Measurements from ENCODE around the gene MORC2. TPM values are rescaled to one million over a fixed set of nuclear protein-coding genes. Genes with fewer than 3 reads are reported as not detected.
A peak's percentile ranks its signal among the peaks of the same experiment; 100 is the strongest.

MORC2 gene
- total and polyA plus RNA-seq, 5 experiments from 2014 or later: 6.1 to 51.2 (median 22.3) TPM

DNA sequence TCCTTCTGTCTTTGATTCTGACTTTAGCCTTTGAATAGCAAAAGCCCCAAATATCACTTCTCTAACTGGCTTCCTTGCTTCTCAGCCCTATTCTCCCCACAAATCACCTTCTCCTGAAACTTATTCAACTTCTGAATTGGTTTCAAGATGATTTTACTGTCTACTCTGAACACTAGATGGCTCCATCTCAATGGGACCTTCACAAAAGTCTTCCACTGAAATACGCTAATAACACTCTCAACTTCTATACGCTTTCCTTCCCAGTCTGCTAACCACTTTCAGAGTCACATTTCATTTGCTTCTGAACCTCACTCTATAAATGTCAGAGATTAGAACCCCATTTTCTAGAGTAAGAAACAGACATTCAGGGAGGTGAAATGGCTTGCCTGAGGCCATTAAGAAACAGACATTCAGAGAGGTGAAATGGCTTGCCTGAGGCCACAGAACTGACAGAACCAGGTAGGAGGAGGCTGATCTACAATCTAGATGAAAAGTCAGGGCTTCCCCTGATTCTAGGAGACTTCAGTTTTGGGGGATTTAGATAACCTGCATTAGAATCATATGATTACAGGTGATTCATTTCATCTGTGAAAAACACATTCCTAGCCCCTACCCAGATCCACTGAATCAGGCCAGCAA lies 20.6 kb downstream of the MORC2 start:
- DNase-seq (peak in 3 of 10 donors; percentile 49 to 64 (median 61)), ATAC-seq (peak; percentile 41 to 47)
- POLR2A ChIA-PET: interaction anchor here (0.6 to 4.0 kb wide), 4 partner anchors 7 to 344 kb away, joined by 3 to 36 read pairs (median 20); partner anchors contain the start of genes MORC2, PIK3IP1 and TUG1
- Mint-ChIP-seq H3K9me3 (no peaks in the 10 kb centered on the region), H3K27ac (no peak overlapping the region), H3K36me3 (peaks cover 14 to 53% (median 46%) of the 10 kb centered on the region in 3 donors), H3K4me3 (no peak overlapping the region), H3K4me1 (peaks cover 48 to 66% (median 60%) of the 10 kb centered on the region in 4 donors), H3K27me3 (no peaks in the 10 kb centered on the region)

DNA sequence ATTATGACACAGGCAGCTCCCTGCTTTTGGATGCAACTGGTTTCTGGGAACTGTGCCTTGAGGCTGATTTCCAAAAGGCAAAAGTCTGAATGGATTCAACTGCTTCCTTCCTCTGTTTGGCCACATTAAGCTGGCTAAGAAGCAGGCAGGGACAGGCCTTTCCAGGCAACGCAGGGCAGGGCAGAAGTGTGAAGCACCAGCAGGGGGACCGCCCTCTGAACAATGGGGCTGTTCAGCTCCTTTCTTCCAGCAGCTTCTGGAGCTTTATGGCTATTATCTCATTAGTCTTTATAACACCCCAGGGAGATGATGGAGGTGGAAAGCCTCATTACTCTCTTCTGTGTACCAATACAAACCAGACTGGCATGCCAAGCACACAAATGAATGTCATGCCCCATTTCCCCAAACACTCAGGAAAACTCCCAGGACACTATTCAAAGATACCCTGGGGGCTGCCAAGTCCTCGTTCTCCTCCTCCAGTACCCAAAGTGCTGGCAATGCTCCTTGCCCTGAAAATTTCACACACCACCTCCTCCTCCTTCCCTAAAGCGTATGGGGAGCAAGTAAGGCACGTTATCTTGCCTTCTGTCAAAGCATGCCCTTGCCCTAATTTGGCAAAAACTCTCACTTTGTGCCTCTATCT lies 21.3 kb downstream of the MORC2 start:
- POLR2A ChIA-PET: interaction anchor here (0.6 to 4.5 kb wide), 3 partner anchors 22 to 137 kb away, joined by 4 to 35 read pairs (median 27); partner anchors contain the start of genes MORC2, SMTN and TUG1

DNA sequence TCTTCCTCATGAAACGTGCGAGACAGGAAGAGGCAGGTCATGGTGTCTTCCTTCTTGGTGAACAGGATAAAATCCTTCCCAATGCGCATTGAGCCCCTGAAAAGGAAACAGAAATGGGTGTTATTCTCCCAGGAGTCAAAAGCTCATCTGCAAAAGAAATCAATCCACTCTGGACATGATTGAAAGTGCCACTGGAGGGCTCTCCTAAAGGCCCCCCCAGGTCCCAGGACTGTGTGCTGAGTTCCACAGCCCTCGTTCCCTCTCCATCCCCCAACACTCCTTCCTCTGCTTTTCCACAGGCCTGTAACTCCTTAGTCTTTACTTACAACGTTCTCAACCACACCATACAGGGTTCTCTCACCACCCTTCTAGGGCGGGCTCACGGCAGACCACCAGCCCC lies 22.2 kb downstream of the MORC2 start:
- peaks cover 41 to 64% (median 59%) of the 10 kb centered on the region in 4 donors for H3K4me1 Mint-ChIP-seq
- no peaks in the 10 kb centered on the region for H3K27me3 Mint-ChIP-seq
- DNase-seq (no peak), ATAC-seq (no peak)
- H3K9me3 Mint-ChIP-seq: no peaks in the 10 kb centered on the region
- H3K36me3 Mint-ChIP-seq: peaks cover 14 to 58% (median 42%) of the 10 kb centered on the region in 3 donors
- peak overlapping the region in 9 of 10 donors; percentile 11 to 89 (median 37) for H3K27ac Mint-ChIP-seq
- peak overlapping the region in 4 of 10 donors; percentile 5 to 29 (median 10) for H3K4me3 Mint-ChIP-seq
- POLR2A ChIA-PET: interaction anchor here (1.1 to 4.5 kb wide), 6 partner anchors 20 to 346 kb away, joined by 3 to 35 read pairs (median 3); partner anchors contain the start of genes MORC2, PIK3IP1, SMTN and TUG1

More for the DNA sequence above, 21.3 kb downstream of the MORC2 start:
- no peak for ATAC-seq
- Mint-ChIP-seq H3K27me3 (no peaks in the 10 kb centered on the region), H3K27ac (peak overlapping the region in 1 of 10 donors; percentile 36), H3K9me3 (no peaks in the 10 kb centered on the region), H3K4me1 (peaks cover 41 to 64% (median 59%) of the 10 kb centered on the region in 4 donors), H3K4me3 (no peak overlapping the region), H3K36me3 (peaks cover 14 to 53% (median 45%) of the 10 kb centered on the region in 3 donors)
- no peak for DNase-seq

DNA sequence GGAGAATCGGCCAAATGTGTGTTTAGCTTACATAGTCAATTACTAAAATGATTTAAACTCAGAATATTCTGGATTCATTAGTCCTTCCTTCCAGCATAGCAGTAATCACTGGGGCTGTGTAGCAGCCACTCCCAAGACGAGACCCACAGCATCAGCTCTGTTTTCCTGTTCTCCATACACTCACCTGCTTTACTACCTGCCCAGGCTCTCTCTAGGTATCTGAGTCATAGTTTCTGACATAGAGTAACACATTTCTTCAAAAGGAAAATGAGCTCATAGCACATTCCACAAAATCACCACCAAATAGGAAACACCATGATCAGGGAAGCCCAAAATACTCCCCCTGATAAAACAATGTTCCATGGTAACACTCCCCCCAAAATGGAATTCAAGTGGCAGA lies 22.9 kb downstream of the MORC2 start:
- H3K4me1 Mint-ChIP-seq: peaks cover 43 to 64% (median 60%) of the 10 kb centered on the region in 4 donors
- H3K36me3 Mint-ChIP-seq: peaks cover 14 to 58% (median 36%) of the 10 kb centered on the region in 3 donors
- POLR2A ChIA-PET: interaction anchor here (0.6 to 4.5 kb wide), 7 partner anchors 9 to 347 kb away, joined by 3 to 35 read pairs (median 3); partner anchors contain the start of genes MORC2, PIK3IP1, SMTN and TUG1
- H3K27ac Mint-ChIP-seq: peak overlapping the region in 9 of 10 donors; percentile 8 to 89 (median 57)
- no peak for ATAC-seq
- H3K9me3 Mint-ChIP-seq: no peaks in the 10 kb centered on the region
- DNase-seq: no peak
- H3K4me3 Mint-ChIP-seq: peak overlapping the region in 2 of 10 donors; percentile 5 to 48
- no peaks in the 10 kb centered on the region for H3K27me3 Mint-ChIP-seq

DNA sequence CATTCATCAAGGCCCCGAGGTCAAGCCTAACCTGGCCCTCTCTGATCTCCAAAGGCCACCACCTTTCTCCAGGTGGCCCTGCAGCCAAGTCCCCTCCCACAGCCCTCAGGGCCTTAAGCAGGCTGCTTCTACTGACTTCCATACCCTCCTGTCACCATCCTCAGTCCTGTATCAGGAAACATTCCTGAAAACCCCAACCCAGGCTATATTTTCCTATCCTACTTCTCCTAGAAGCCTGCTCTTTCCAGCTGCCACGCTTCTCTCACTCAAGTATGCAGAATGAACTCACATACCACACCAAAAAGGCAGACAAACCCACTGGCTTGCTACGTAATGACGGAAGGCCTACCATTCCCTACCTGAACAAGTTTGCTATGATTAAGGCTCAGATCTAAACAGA lies 23.6 kb downstream of the MORC2 start:
- Mint-ChIP-seq H3K27ac (peak overlapping the region in 5 of 10 donors; percentile 23 to 84 (median 75)), H3K4me1 (peaks cover 44 to 66% (median 64%) of the 10 kb centered on the region in 4 donors), H3K36me3 (peaks cover 14 to 51% (median 31%) of the 10 kb centered on the region in 3 donors), H3K4me3 (peak overlapping the region in 6 of 10 donors; percentile 8 to 73 (median 32)), H3K9me3 (no peaks in the 10 kb centered on the region), H3K27me3 (no peaks in the 10 kb centered on the region)
- POLR2A ChIA-PET: interaction anchor here (1.1 to 4.5 kb wide), 5 partner anchors 22 to 347 kb away, joined by 3 to 35 read pairs (median 3); partner anchors contain the start of genes MORC2, PIK3IP1, SMTN and TUG1
- ATAC-seq (no peak), DNase-seq (no peak)

DNA sequence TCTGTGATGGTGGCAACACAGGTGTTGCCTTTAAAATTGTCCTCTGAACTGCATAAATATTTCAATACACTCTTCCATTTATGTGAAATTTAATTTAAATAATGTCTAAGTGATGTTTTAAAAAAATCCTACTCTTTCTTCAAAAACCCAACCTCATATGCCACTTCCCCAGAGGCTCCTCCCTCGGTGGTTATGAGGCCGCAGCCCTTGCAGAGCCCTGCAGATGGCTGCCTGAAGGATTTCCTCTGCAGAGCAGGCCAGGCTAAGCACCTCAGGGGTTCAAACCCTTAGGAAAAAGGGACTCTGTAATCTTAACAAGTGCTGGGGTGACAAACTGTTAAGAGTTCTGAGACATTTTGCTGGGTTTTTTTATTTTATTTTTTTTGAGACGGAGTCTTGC lies 25.2 kb downstream of the MORC2 start:
- peak; percentile 81 to 85 for ATAC-seq
- H3K4me3 Mint-ChIP-seq: peak overlapping the region in 9 of 10 donors; percentile 6 to 80 (median 73)
- peaks cover 14 to 50% (median 33%) of the 10 kb centered on the region in 3 donors for H3K36me3 Mint-ChIP-seq
- H3K27ac Mint-ChIP-seq: peak overlapping the region in 9 of 10 donors; percentile 60 to 98 (median 85)
- no peaks in the 10 kb centered on the region for H3K27me3 Mint-ChIP-seq
- DNase-seq: peak; percentile 48 to 85 (median 68)
- no peaks in the 10 kb centered on the region for H3K9me3 Mint-ChIP-seq
- peaks cover 41 to 80% (median 75%) of the 10 kb centered on the region in 4 donors for H3K4me1 Mint-ChIP-seq
- POLR2A ChIA-PET: interaction anchor here (1.0 to 6.7 kb wide), 3 partner anchors 21 to 140 kb away, joined by 3 to 82 read pairs (median 35); partner anchors contain the start of genes SMTN and TUG1

DNA sequence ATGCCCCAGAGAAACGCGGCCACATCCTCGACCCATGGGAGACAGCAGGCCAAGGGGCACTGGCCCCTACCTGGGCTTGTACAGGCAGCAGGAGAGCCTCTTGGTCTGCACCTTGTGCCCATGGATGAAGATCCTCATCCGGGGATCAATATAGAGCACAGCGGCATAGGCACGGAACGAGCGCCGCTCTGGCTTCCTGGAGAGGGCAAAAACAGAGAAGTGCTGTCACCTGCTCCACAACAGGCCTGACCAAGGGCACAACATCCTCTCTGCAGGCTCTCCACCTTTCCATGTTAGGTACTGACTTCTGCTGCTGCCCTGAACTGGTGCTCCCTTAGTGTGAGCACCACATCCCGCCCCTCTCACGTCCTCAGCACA lies 27.2 kb downstream of the MORC2 start:
- peak in 2 of 10 donors; percentile 25 to 31 for DNase-seq
- Mint-ChIP-seq H3K27ac (peak overlapping the region; percentile 93 to 98 (median 96)), H3K4me3 (peak overlapping the region; percentile 81 to 92 (median 86)), H3K9me3 (no peaks in the 10 kb centered on the region), H3K27me3 (no peaks in the 10 kb centered on the region), H3K4me1 (peaks cover 42 to 95% (median 86%) of the 10 kb centered on the region in 4 donors), H3K36me3 (peaks cover 14 to 63% (median 42%) of the 10 kb centered on the region in 3 donors)
- POLR2A ChIA-PET: interaction anchor here (0.6 to 6.7 kb wide), 14 partner anchors 8 to 350 kb away, joined by 3 to 86 read pairs (median 9); partner anchors contain the start of genes MORC2, PIK3IP1, SELENOM and SLC35E4
- peak; percentile 24 to 45 for ATAC-seq

DNA sequence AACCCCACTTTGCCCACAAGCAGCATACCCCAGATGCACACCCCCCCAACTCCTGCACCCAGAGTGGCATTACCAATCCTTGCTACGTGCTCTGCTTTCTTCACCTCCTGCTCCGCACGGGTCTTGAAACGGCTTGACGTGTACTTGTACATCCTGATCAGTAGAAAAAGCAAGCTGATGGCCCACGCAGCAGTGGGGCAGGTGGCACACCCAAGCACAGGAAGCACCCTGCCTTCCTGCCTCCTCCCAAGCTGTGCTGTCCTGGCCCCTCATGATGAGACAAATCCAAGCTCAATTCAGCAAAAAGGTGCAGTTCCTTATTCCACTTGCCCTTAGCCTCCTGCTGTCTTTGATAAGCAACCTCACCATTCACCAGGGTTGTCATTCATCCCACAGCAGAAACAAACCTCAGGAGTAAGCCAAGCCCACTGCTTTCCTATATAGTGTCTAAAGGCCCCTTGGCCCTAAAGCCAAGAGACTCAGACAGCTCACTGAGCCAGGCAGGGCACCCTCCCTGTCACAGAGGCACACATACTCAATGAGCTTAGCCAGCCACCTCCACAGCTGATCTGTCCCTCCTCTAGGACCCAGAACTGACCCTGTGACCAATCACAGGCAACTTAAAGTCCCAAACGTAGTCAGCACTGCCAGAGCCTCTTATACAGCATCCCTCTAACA lies 27.8 kb downstream of the MORC2 start:
- Mint-ChIP-seq H3K36me3 (peaks cover 10 to 64% (median 44%) of the 10 kb centered on the region in 3 donors), H3K27ac (peak overlapping the region; percentile 93 to 98 (median 96)), H3K9me3 (no peaks in the 10 kb centered on the region)

DNA sequence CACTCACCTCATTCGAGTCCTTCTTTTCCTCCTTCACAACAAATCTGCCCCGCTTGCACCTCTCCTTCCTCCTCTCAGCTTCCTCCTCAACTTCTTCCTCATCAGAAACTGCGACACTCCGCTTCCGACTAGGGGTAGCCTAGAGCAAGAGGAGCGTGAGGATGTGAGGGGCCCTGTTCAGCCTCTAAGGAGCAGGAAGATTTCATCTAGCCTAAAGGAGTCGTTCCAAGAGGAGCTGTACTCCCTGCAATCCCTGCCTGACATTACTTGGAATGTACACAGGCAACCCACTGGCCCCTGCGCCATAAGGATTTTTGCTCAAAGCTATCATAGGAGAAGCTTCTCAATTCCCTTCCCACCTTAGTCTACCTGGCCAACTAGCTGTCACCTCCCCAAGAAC lies 34.5 kb downstream of the MORC2 start:
- Mint-ChIP-seq H3K4me3 (no peak overlapping the region), H3K9me3 (no peaks in the 10 kb centered on the region), H3K27me3 (no peaks in the 10 kb centered on the region), H3K36me3 (peaks cover 0 to 95% (median 57%) of the 10 kb centered on the region in 3 donors), H3K4me1 (peaks cover 25 to 74% (median 46%) of the 10 kb centered on the region in 4 donors), H3K27ac (peak overlapping the region in 8 of 10 donors; percentile 38 to 93 (median 72))
- no peak for DNase-seq
- no peak for ATAC-seq
- POLR2A ChIA-PET: interaction anchor here (0.6 to 1.0 kb wide), 5 partner anchors 9 to 352 kb away, joined by 3 to 5 read pairs (median 3); no protein-coding TSS in a partner anchor

More for the DNA sequence above, 27.8 kb downstream of the MORC2 start:
- POLR2A ChIA-PET: interaction anchor here (0.6 to 6.7 kb wide), 17 partner anchors 9 to 813 kb away, joined by 3 to 86 read pairs (median 8); partner anchors contain the start of genes DEPDC5, MORC2, PIK3IP1 and SELENOM
- peak; percentile 73 to 79 for ATAC-seq
- peak; percentile 16 to 77 (median 46) for DNase-seq
- peak overlapping the region; percentile 81 to 92 (median 86) for H3K4me3 Mint-ChIP-seq
- peaks cover 38 to 92% (median 87%) of the 10 kb centered on the region in 4 donors for H3K4me1 Mint-ChIP-seq
- no peaks in the 10 kb centered on the region for H3K27me3 Mint-ChIP-seq

DNA sequence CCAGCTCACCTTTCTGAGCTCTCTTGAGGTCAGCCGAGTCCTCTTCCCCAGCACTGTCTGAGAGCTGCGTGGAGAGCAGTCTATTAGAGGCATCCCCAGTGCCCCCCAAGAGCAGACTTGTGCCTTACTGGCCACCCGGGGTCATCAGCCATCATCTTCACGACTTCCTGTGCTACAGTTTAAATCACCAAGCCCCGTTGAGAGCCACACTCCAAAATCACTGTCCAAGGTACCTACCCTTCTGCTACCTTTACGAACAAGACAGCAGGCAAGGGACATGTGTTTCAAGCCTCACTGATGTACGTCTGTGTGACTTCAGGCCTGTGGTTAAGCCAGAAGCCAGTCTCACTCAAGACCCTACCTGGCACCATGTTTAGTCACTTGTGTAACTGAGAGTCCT lies 35.1 kb downstream of the MORC2 start:
- ATAC-seq (no peak), DNase-seq (no peak)
- H3K36me3 Mint-ChIP-seq: peaks cover 0 to 96% (median 54%) of the 10 kb centered on the region in 3 donors
- peak overlapping the region in 9 of 10 donors; percentile 38 to 93 (median 71) for H3K27ac Mint-ChIP-seq
- POLR2A ChIA-PET: no interaction called here
- H3K4me1 Mint-ChIP-seq: peaks cover 24 to 69% (median 42%) of the 10 kb centered on the region in 4 donors
- H3K27me3 Mint-ChIP-seq: no peaks in the 10 kb centered on the region
- H3K4me3 Mint-ChIP-seq: peak overlapping the region in 1 of 10 donors; percentile 33
- no peaks in the 10 kb centered on the region for H3K9me3 Mint-ChIP-seq

DNA sequence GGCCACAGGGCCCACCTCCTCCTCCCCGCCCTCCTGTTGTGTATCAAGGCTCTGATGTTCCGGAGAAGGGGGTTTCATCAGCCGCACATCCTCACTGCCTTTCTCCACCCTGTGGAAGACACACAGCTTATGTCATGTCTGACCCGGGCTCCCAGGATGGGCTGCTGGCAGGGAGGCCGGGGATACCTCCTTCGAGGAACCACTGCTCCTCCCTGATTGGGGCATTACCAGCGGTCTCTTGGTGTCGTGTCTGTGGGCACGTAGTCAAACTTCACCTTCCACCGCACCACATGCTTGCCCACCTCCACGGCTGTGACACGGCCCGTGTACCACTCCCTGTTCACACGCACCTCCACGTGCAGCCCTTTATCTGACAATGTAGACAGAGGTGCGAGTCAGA lies 35.9 kb downstream of the MORC2 start:
- POLR2A ChIA-PET: interaction anchor here (1.5 kb wide), 1 partner anchor 37 kb away, joined by 6 read pairs; the partner anchor contains the start of genes MORC2 and TUG1
- Mint-ChIP-seq H3K36me3 (peaks cover 0 to 98% (median 48%) of the 10 kb centered on the region in 3 donors), H3K4me3 (no peak overlapping the region), H3K27ac (peak overlapping the region in 9 of 10 donors; percentile 60 to 95 (median 77)), H3K4me1 (peaks cover 21 to 62% (median 36%) of the 10 kb centered on the region in 4 donors), H3K27me3 (no peaks in the 10 kb centered on the region), H3K9me3 (no peaks in the 10 kb centered on the region)
- no peak for ATAC-seq
- no peak for DNase-seq
